DND-41 (cell line): ENCODE data around the gene EPHB6.

ENCODE experiments used
- ATAC-seq: fragments of 200-7000 bp; cut with Tn5 transposase; 3 replicates; pipeline ENCODE4 v1.9.1; 2021; ENCODE audit warnings: low read depth; ENCODE audit not compliant: insufficient read depth
- DNase-seq: peaks from one replicate; pipeline ENCODE4 v3.0.0-alpha.2; 2020
- H2AFZ ChIP-seq: 2 replicates; pipeline ENCODE4 v1.6.0; 2012; ENCODE audit warnings: low read depth, low read length
- H3K27ac ChIP-seq: 2 replicates; pipeline ENCODE4 v1.5.1; 2012; ENCODE audit warnings: low read length, inconsistent platforms
- H3K27me3 ChIP-seq: fragments of 200-600 bp; sonication (generic); 2 replicates; pipeline ENCODE4 v1.6.0; 2012; ENCODE audit warnings: low read length, mild to moderate bottlenecking, inconsistent platforms; ENCODE audit not compliant: insufficient read depth, poor library complexity
- H3K36me3 ChIP-seq: 2 replicates; pipeline ENCODE4 v1.5.1; 2012; ENCODE audit warnings: low read length, inconsistent platforms; ENCODE audit not compliant: insufficient read depth
- H3K4me1 ChIP-seq: 2 replicates; pipeline ENCODE4 v1.5.1; 2012; ENCODE audit warnings: mild to moderate bottlenecking, low read length; ENCODE audit not compliant: insufficient read depth
- H3K4me2 ChIP-seq: 2 replicates; pipeline ENCODE4 v1.6.0; 2012; ENCODE audit warnings: mild to moderate bottlenecking, moderate library complexity, low read length, inconsistent platforms; ENCODE audit not compliant: insufficient read depth
- H3K4me3 ChIP-seq, 2 experiments: fragments of 200-600 bp in 1 of 2; shearing (Covaris generic) in 1 of 2; 2 replicates each; pipeline ENCODE4 v1.5.1; 2012 to 2016; ENCODE audit warnings: inconsistent platforms in 2 of 2, low read length in 2 of 2, mild to moderate bottlenecking in 2 of 2, low read depth in 1 of 2, moderate library complexity in 1 of 2
- H3K79me2 ChIP-seq: 2 replicates; pipeline ENCODE4 v1.6.0; 2012; ENCODE audit warnings: low read length, inconsistent platforms; ENCODE audit not compliant: insufficient read depth
- H3K9ac ChIP-seq: 2 replicates; pipeline ENCODE4 v1.6.0; 2012; ENCODE audit warnings: low read depth, mild to moderate bottlenecking, inconsistent platforms, low read length, moderate library complexity
- H3K9me3 ChIP-seq: 2 replicates; pipeline ENCODE4 v1.5.1; 2012; ENCODE audit warnings: low read length, moderate library complexity, mild to moderate bottlenecking, inconsistent platforms; ENCODE audit not compliant: insufficient read depth, severe bottlenecking
- H4K20me1 ChIP-seq: 2 replicates; pipeline ENCODE4 v1.6.0; 2012; ENCODE audit warnings: low read length; ENCODE audit not compliant: insufficient read depth
- CTCF ChIP-seq: IDR thresholded peaks from 2 replicates; pipeline ENCODE4 v1.5.1; 2012; ENCODE audit warnings: borderline replicate concordance, low read length, moderate library complexity, mild to moderate bottlenecking; ENCODE audit not compliant: poor library complexity, severe bottlenecking; ENCODE audit errors: extremely low read depth
- EZH2 ChIP-seq: IDR thresholded peaks from 3 replicates; pipeline ENCODE4 v1.6.1; 2012; ENCODE audit warnings: borderline replicate concordance, low read depth, mild to moderate bottlenecking, moderate library complexity, low read length, inconsistent platforms; ENCODE audit not compliant: severe bottlenecking

Gene EPHB6

GRCh38 chr7:142916508-142916907 is 61.6 kb downstream of the EPHB6 start:
- ATAC-seq (no peak), DNase-seq (no peak)
- peaks cover 6% of the 10 kb centered on the region for H3K27me3 ChIP-seq
- no peak overlapping the region for H3K9ac ChIP-seq
- H3K79me2 ChIP-seq: no peaks in the 10 kb centered on the region
- no peak overlapping the region for H3K4me2 ChIP-seq
- H3K4me3 ChIP-seq: no peak overlapping the region
- H3K4me1 ChIP-seq: no peaks in the 10 kb centered on the region
- no peak overlapping the region for H2AFZ ChIP-seq
- no peaks in the 10 kb centered on the region for H3K9me3 ChIP-seq
- no peak for TF ChIP-seq CTCF
- no peak for TF ChIP-seq EZH2
- no peaks in the 10 kb centered on the region for H3K36me3 ChIP-seq
- no peak overlapping the region for H3K27ac ChIP-seq
- no peaks in the 10 kb centered on the region for H4K20me1 ChIP-seq

GRCh38 chr7:142917447-142917846 is 62.6 kb downstream of the EPHB6 start:
- Histone ChIP-seq H3K9ac (no peak overlapping the region), H4K20me1 (no peaks in the 10 kb centered on the region), H3K9me3 (no peaks in the 10 kb centered on the region), H3K36me3 (no peaks in the 10 kb centered on the region), H3K27ac (no peak overlapping the region), H2AFZ (no peak overlapping the region), H3K4me1 (no peaks in the 10 kb centered on the region), H3K4me3 (no peak overlapping the region), H3K27me3 (peaks cover 6% of the 10 kb centered on the region), H3K79me2 (no peaks in the 10 kb centered on the region), H3K4me2 (no peak overlapping the region)
- TF ChIP-seq CTCF (no peak), EZH2 (no peak)
- DNase-seq (no peak), ATAC-seq (no peak)

- Histone ChIP-seq H3K9me3 (no peaks in the 10 kb centered on the region), H3K9ac (no peak overlapping the region), H3K4me2 (no peak overlapping the region), H2AFZ (no peak overlapping the region), H4K20me1 (no peaks in the 10 kb centered on the region), H3K4me1 (no peaks in the 10 kb centered on the region), H3K36me3 (no peaks in the 10 kb centered on the region), H3K27ac (no peak overlapping the region), H3K27me3 (peaks cover 6% of the 10 kb centered on the region), H3K4me3 (no peak overlapping the region), H3K79me2 (no peaks in the 10 kb centered on the region)
- ATAC-seq (no peak), DNase-seq (no peak)
- no peak for TF ChIP-seq EZH2
- no peak for TF ChIP-seq CTCF
Measured at GRCh38 chr7:142918901-142919300, 64.0 kb downstream of the EPHB6 start.

- Histone ChIP-seq H3K4me2 (no peak overlapping the region), H3K27ac (no peak overlapping the region), H2AFZ (no peak overlapping the region), H3K9ac (no peak overlapping the region), H3K36me3 (no peaks in the 10 kb centered on the region), H4K20me1 (no peaks in the 10 kb centered on the region), H3K9me3 (no peaks in the 10 kb centered on the region), H3K4me3 (no peak overlapping the region), H3K27me3 (peaks cover 6% of the 10 kb centered on the region), H3K79me2 (no peaks in the 10 kb centered on the region), H3K4me1 (no peaks in the 10 kb centered on the region)
- ATAC-seq: no peak
- TF ChIP-seq CTCF (no peak), EZH2 (no peak)
- no peak for DNase-seq
Measured at GRCh38 chr7:142919656-142920055, 64.8 kb downstream of the EPHB6 start.
